ENCODE results near the gene NLGN3.

DNA sequence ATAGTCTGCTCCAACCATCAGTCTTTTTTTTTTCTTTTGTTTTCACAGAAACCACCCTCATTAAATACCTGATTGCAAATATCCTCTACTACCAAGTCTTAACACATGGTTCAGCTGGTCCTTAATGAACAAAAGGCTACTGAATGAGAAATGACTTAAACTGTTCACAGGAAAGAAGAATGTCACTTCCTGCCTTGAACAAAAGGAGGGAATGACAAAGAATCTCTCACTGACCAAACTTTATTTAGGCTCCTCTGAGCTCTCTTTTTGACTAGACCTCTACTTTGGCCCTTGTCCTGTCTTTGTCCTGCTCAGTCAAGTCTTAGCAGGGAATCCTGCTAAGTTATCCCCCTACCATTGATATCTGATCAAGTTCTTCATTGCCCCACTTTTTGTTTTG is 46.6 kb downstream of the NLGN3 start:
- no peak for TF ChIP-seq POLR2AphosphoS5 (IDR thresholded peaks at IDR 0.05)
- TF ChIP-seq, protein P1, sequence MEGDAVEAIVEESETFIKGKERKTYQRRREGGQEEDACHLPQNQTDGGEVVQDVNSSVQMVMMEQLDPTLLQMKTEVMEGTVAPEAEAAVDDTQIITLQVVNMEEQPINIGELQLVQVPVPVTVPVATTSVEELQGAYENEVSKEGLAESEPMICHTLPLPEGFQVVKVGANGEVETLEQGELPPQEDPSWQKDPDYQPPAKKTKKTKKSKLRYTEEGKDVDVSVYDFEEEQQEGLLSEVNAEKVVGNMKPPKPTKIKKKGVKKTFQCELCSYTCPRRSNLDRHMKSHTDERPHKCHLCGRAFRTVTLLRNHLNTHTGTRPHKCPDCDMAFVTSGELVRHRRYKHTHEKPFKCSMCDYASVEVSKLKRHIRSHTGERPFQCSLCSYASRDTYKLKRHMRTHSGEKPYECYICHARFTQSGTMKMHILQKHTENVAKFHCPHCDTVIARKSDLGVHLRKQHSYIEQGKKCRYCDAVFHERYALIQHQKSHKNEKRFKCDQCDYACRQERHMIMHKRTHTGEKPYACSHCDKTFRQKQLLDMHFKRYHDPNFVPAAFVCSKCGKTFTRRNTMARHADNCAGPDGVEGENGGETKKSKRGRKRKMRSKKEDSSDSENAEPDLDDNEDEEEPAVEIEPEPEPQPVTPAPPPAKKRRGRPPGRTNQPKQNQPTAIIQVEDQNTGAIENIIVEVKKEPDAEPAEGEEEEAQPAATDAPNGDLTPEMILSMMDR (IDR thresholded peaks at IDR 0.05) = no peak
- no peak for TF ChIP-seq POLR2A (IDR thresholded peaks at IDR 0.05)
- no peak for TF ChIP-seq EP300 (IDR thresholded peaks at IDR 0.05)
